NCI-H1694 treated with DMSO at 0.1 percent for 48 hours (cell line): Measurements from ENCODE around the gene TBC1D22A.

ENCODE experiments used
- DNase-seq: peaks from one replicate; lab custom pipeline; 2025; lab: John Stamatoyannopoulos, UW

Gene TBC1D22A

DNA sequence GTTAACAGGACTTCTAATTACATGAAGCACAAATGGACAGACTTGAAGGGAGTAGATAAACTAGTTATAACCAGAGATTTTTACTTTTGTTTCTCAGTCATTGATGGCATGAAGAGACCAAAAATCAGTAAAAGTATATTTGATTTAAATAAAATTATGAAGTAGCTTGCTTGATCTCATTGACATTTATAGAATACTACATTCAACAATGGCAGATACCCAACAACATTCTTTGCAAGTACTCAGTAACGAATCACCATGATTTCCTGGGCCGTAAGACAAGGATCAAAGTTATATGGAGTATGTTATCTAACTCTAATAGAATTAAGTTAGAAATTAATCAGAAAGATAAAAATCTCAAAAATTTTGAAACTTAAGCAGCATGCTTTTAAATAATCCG, 317.6 kb downstream of the TBC1D22A start:
- no peak for DNase-seq

DNA sequence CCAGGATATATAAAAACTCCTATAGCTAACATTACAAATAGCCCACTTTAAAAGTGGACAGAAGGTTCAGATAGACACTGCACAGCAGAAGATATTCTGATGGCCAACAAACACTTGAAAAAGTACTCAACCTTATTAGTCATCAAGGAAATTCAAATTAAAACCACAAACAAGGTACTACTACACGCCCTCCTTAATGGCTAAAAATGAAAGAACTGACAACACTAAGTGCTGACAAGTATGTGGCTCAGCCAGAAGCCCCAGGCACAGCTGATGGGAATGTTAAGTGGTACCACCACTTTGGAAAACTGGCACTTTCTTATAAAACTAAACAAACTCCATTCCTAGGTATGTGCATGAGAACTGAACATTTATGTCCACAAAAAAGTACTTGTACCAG, 320.1 kb downstream of the TBC1D22A start:
- no peak for DNase-seq

DNA sequence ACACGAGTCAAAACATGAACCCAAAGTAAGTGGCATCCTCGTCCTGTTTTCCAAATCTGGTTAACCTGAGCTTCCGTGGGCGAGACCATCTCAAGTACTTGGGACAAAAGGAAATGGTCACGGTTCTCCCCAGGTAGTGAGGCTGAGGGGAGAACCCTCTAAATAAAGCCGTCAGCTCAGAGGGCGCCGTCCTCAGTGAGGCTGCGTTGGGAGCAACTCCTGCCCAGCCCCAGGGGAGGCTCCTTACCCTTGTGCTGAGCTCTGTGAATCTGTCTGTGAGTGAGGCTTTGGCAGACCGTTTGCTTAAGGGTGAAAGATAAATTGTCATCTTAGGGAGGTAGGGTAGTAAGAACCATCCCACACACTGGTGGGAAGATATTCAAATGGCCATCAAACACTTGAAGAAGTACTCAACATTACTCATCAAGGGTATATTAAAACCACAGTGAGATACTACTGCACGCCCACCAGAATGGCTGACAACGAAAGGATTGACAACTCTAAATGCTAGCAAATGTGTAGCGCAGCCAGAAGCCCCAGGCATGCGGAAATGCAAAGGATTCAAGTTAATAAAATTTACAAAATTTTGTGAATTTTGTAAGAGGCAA, 321.0 kb downstream of the TBC1D22A start:
- no peak for DNase-seq

DNA sequence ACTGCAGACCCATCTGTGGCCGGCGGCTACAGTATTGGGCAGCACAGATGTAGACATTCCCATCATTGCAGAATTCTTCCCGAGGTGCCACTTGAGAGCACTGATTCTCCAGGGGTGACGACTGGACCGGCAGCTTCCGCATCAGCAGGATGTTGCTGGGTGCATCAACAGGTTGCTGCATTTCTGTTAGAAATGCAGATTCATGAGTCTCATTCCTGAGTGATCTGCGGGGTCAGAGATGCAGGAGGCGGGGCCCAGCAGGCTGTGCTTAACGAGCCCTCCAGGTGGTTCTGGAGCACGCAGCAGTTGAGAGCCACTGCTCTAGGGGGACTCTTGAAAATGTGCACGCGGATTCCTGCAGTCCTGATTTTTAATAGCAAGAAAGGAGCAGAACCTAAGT, 321.8 kb downstream of the TBC1D22A start:
- DNase-seq, result no peak

DNA sequence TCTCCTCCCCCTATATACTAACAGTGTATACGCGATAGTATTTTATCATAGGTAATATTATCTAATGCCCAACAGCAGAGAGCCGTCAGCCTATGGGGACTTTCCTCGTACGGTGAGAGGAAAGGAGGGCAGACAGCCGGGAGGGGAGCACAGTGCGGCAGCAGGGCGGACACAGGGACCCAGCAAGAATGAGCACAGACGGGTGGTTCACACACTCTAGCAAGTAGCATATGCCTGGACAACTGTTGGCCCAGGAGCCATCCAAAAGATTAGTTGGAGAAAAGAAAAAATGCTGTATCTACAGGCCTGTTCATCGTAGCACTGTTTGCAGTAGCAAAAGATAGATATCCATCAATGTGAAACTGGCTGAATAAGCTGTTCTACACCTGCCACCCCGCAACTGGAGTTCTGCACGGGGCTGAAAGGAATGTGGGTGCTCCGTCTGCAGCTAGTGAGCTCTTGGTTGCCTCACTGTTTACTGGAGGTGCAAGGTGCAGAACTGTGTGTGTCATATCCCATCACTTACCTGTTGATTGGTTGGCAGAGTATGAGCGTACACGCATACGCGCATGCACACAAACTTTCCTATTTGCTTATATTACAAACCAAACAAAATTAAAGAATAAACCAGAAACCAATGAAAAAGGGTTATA, 324.3 kb downstream of the TBC1D22A start:
- no peak for DNase-seq

DNA sequence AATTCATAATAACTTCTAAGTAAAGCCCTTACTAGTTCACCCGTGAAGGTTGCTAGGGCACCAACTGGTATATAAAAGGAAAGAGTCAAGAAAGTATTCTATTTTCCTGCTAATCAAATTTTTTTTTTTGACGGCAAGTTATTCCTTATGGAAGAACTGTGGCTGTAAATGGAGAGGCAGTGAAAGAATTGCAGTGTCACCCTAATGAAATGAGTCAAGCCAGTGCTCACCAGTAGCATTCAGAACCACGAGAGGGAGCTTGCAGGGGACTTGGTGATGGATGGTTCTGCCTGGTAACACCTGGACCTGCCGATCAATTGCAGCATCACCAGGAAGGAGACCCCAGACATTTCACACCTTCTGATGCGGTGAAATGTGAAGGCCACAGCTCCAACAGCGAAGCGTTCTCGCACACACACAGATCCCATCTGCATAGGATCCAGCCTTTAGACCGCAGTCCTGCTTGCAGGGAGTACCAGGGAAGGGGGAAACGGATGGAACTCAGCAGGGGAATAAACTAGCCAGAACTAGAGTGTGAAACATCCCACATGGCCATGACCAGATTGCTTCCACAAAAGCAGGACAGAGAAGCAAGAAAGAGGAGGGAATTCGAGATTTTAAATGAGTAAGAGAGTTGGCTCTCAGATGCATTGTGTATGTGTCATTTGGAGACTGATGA, 326.2 kb downstream of the TBC1D22A start:
- DNase-seq, result no peak

DNA sequence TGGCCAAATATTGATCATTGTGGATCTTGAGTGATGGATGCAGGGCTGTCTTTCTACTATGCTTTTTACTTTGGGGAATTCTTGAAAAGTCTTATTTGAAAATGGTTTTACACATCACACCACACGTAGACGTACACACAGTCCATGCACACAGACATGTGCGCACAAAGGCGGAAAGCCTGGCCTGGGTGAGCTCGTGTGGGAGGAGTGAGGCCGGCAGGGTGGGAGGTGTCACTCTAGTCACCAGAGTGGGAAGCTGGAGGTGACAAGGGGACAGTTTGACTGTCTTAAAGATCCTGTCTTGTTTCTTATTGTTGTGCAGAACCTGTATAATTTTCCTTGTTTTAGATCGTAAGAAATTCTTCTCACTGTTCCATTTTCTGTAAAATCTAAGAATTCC, 326.9 kb downstream of the TBC1D22A start:
- DNase-seq, result no peak

DNA sequence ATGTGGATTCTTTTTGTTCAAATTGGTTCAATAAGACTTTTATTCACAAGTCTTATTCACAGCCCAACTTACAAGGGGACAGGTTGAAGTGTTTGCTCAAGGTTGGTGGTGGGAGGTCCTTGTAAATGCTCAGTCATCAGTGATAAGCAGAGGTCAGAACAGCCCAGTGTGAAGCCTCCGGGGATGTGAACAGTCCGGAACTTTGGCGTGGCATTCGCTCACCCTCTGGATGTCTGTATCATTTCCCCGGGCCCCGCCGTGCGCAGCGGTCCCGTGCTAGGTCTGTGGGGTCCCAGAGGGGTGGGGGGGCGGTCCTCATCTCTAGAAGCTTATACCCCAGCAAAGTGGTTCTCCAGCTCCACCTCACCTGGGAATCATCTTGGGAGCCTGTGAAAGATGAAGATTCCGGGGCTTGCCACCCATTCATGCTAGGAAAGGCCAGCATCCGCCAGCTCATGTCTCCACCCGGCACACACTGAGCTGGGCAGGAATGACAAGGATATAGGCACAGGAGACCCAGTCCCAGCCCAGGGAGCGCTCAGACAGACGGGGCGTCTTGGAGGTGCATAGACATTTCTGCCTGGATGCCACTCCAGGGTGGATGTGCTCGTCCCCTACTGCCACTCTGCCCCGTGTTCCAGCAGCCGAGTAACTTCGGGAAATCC, 327.5 kb downstream of the TBC1D22A start:
- DNase-seq, result no peak

DNA sequence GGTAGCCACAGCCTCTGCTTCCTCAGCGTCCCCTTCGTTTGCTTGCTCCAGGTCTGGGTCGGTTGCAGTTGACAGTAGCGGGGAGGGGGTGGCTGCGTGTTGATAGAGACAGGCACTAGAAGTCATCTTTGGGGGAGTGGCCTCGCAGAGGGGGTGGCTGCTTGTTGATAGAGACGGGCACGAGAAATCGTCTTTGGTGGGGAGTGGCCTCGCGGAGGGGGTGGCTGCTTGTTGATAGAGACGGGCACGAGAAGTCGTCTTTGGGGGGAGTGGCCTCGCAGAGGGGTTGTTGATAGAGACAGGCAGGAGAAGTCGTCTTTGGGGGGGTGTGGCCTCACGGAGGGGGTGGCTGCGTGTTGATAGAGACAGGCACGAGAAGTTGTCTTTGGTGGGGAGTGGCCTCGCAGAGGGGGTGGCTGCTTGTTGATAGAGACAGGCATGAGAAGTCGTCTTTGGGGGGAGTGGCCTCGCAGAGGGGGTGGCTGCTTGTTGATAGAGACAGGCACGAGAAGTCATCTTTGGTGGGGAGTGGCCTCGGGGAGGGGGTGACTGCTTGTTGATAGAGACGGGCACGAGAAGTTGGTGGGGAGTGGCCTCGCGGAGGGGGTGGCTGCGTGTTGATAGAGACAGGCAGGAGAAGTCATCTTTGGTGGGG, 328.3 kb downstream of the TBC1D22A start:
- no peak for DNase-seq

DNA sequence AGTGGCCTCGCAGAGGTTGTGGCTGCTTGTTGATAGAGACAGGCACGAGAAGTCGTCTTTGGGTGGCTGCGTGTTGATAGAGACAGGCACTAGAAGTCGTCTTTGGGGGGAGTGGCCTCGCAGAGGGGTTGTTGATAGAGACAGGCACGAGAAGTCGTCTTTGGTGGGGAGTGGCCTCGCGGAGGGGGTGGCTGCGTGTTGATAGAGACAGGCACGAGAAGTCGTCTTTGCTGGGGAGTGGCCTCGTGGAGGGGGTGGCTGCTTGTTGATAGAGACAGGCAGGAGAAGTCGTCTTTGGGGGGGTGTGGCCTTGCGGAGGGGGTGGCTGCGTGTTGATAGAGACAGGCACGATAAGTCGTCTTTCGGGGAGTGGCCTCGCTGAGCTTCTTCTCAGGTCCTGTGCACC, 328.8 kb downstream of the TBC1D22A start:
- no peak for DNase-seq

DNA sequence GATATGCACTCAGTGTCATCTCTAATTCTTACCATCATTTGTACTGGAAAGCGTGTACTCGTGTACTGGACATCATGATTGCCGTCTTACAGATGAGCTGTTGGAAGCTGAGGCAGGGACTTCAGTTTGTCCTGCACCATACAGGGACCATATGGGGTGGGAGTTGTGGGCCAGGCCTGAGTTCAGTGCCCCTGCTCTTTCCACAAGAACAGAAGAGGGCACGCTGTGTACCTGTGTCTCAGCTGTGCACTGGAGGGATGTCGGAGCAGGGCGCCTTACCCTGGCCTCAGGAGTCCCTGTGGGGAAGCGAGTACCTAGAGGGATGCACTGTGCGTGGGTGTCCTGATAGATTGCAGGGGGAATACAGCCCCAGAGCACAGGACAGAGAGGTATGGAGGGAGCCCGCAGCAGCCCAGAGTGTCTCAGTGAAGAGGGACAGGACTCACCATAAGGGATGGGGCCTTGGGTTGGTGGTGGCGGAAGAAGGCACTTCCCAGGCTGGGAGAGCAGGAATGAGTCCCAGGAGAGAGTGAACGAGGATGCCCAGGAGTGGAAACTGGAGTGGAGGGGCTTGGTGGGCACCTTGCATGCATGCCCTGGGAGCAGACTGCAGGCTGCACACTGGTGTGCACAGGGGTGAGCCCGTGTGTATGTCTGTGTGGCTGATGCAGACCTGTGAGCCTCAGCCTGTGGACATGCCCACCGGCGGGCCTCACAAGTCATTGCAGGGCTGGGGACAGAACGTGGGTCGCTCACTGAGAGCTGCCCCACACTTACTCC, 329.7 kb downstream of the TBC1D22A start:
- DNase-seq, result no peak

DNA sequence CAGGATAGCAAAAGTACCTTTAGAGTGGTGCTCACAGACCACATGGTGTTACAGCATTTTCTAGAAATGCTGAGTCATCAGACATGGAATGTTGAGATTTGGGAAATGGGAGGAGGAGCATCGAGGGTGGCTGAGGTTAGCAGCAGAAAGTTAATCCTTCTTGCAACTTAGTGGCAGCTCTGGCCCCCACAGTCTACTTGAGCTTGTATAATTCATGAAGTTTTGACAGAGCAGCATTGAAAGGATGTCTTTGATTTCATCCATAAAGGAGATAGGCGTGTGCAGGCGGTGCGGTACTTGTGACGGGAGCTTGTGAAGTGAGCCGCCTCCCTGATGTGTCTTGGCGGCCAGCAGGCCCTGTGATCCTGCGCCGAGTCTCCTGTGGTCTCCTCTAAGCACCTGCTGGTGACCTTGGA, 330.5 kb downstream of the TBC1D22A start:
- no peak for DNase-seq

DNA sequence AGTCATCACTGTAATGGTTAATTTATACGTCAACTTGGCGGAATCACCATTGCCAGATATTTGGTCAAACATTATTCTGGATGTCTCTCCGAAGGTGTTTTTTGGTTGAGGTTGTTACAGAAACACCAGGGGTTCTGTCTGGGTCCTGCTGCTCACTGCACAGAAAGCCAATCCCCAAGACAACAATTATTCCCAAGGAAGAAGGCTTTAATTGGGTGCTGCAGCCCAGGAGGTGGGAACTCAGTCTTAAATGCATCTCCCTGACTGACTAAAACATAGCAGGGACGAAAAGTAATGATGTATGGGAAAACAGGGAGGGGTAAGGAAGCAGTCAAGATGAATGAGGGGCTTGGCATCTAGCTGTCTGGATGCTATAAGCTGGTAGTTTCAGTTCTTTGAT, 331.3 kb downstream of the TBC1D22A start:
- no peak for DNase-seq

DNA sequence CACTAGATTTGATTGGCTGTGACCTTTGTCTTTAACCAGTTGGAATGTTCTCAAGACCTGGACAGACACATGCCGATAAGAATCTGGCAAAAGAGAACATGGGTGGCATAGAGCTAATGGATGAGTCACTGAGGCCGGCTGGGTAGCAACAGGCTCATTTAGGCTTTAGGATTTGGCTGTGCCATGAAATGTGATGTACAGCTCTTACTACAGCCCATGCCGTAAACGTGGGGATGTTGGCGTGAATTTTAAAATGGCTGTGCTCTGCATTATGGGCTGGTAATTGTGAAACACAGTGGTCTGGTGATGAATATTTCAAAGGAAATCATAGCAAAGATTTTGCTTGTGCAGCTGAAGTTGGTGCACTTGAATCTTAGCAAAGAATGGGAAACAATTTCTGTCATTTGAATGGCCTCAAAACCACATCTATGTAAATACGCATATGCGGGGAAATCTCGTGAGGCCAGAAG, 332.4 kb downstream of the TBC1D22A start:
- no peak for DNase-seq

DNA sequence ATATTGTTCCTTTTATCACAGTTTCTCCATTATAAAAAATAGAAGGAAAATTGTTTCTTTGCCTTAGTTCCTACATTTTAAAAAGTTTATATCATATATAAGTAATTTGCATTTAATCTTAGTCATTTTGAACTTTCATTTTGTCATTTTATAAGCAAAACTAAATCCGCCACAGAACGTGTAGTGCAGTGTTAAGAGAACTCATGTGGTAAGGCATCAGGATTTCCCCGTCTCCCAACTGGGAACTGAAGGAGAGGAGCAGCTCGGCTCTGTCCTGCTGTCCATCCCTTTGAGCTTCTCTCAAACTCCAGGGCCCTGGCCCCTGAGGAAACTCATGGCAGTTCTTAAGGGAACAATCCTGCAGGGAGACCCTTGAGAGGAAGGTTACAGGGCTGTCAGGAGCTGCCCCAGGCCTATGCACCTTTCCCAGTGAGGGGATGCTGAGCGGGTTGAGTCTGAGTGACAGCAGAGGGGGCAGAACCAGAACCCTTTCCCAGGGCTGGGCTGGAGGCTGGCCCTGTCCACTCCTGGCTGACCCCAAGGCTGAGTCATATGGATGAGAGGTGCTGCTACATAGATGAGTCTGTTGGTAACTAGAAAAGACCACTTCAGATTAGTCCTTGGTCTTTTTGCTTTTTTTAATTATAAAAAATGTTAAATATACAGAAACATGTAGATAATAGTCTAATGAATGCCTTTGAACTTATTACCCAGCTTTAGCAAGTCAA, 333.1 kb downstream of the TBC1D22A start:
- DNase-seq, result no peak

DNA sequence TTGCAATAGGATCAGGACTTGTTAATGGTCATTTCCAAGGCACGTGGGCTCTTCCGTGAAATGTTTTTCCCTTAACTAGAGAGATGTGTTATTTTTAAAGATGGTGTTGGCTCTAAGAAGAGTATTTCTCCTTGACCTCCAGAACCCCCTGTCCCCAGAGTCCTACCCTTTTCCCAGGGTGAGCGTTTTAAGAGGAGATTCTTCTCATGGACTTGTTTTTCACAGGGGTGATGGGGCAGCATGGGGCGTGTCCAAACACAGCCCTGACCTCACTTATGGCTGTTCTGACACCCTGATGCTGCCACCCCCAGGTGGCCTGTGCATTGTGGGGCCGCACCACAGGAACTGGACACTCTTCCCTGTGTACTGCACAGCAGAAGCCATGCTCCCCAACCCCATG, 335.7 kb downstream of the TBC1D22A start:
- DNase-seq, result no peak

DNA sequence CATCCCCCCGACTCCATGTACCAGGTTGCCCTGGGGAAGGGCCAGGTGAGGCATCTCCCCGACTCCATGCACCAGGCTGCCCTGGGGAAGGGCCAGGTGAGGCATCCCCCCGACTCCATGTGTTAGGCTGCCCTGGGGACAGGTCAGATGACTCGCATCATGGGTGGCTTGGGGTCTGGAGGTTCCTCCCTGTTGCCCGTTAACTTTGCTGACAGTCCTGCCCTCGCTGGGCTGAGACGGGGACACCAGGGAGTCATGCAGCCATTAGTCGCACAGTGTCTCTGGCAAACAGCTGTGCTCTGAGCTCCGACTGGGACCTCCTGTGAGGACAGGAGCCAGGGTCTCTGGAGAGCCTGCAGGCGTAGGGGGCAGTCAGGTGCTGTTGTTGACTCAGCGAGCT, 336.1 kb downstream of the TBC1D22A start:
- DNase-seq, result no peak

DNA sequence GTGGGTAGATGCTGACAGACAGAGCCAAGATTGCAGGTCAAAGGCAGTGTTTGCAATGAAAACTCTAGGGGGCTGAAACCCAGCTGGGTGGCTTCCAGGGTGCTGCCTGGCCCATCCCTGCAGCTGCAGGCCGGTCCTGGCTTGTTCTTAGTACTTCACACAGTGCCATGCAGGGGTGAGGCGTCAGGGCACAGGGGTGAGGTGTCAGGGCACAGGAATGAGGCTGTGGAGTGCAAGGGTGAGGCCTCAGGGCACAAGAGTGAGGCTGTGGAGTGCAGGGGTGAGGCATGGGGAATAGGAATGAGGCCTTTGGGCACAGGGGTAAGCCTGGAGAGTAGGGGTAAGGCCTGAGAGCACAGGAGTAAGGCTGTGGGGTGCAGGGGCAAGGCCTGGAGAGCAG, 337.6 kb downstream of the TBC1D22A start:
- DNase-seq, result no peak

DNA sequence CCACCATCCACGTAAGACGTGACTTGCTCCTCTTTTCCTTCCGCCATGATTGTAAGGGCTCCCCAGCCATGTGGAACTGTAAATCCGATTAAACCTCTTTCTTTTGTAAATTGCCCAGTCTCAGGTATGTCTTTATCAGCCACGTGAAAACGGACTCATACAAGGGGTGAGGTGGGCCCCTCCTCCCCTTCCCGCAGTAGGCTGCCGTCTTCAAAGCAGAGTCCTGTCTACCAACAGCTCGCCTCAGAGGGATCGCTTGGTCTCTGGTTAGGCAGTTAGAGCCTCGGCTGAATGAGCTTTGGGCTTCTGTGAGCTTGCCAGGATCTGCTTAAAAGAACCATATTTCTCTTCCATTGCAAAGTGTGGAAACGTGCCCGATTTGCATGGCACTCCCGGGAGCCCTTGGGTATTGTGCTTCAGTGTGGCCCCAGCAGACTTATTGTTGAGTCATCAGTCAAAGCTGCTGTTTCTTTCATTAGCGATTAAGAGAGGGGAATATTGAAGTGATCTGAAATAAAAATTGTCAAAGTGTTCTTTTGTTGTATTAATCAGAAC, 338.3 kb downstream of the TBC1D22A start:
- no peak for DNase-seq

DNA sequence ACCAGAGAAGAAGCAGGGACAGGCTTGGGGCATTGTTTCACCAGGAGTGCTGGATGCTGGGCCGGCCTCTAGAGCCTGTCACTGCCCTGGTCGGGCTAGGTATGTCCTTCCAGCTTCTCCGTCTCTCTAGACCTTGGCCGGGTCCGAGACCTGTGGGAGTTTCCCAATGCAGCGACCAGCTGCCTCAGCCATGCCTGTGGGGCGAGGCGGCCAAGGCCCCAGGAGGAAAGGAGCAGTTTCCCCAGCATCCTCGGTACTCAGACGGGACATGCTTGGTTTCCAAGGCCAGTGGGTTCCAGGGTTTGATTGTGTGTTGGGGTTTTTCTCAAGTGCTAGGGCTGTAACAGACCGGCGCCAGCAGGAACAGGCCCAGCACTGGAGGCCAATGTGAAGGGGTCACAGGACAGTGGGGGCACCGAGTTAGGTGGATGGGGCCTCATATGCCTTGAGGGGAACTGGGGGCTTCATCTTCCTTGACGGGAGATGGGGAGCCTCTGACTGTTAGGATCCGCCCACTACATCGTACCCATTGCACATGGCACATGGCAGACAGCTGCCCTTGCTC, 339.0 kb downstream of the TBC1D22A start:
- DNase-seq, result no peak
